Breast epithelium (tissue), 3 donors: ENCODE data around the gene MYOZ2.
A peak's percentile ranks its signal among the peaks of the same experiment; 100 is the strongest.

Experiments
- POLR2A ChIP-seq: fragments of 450-650 bp; IDR thresholded peaks from one replicate; pipeline ENCODE4 v1.6.1; 2016; ENCODE audit warnings: antibody characterized with exemption, mild to moderate bottlenecking, moderate library complexity
- POLR2AphosphoS5 ChIP-seq, 3 donors: sonication (generic); formaldehyde crosslinking; IDR thresholded peaks; one replicate each; pipeline ENCODE4 v1.6.1; 2017; ENCODE audit warnings: antibody characterized with exemption in 3 of 3
- TF ChIP-seq, protein P1 (sequence below), 3 donors: fragments of 450-650 bp; IDR thresholded peaks; one replicate each; pipeline ENCODE4 v1.5.1; 2016 to 2017; ENCODE audit warnings: antibody characterized with exemption in 3 of 3, mild to moderate bottlenecking in 3 of 3, moderate library complexity in 3 of 3

DNA sequence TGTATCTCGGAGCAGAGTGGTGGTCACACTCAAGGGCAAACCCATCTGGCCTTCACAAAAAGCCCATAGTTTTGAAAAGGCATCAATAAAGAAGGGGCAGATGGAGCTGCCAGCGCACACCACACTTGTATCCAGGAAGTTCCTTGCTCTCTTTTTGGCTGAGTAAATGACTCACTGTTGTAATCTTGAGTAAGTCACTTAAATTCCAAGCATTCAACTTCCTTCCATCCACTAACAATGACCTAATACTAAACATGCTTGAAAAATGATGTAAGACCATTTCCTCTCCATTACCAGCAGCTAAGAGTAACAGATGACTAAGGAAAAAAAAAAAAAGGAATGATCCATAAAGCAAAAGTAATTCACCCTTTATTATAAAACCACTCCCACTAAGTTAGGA, 32.4 kb upstream of the MYOZ2 start:
- TF ChIP-seq, protein P1, sequence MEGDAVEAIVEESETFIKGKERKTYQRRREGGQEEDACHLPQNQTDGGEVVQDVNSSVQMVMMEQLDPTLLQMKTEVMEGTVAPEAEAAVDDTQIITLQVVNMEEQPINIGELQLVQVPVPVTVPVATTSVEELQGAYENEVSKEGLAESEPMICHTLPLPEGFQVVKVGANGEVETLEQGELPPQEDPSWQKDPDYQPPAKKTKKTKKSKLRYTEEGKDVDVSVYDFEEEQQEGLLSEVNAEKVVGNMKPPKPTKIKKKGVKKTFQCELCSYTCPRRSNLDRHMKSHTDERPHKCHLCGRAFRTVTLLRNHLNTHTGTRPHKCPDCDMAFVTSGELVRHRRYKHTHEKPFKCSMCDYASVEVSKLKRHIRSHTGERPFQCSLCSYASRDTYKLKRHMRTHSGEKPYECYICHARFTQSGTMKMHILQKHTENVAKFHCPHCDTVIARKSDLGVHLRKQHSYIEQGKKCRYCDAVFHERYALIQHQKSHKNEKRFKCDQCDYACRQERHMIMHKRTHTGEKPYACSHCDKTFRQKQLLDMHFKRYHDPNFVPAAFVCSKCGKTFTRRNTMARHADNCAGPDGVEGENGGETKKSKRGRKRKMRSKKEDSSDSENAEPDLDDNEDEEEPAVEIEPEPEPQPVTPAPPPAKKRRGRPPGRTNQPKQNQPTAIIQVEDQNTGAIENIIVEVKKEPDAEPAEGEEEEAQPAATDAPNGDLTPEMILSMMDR (IDR thresholded peaks at IDR 0.05): no peak
- no peak for TF ChIP-seq POLR2A
- peak in 2 of 3 donors; percentile 45 to 68 for TF ChIP-seq POLR2AphosphoS5 (IDR thresholded peaks at IDR 0.05)
